Measurements from ENCODE around the gene DLX1. TPM values are rescaled to one million over a fixed set of nuclear protein-coding genes. Genes with fewer than 3 reads are reported as not detected.

DLX1 gene
- total RNA-seq, 1 experiment from 2014 or later = 7.6 TPM

DNA sequence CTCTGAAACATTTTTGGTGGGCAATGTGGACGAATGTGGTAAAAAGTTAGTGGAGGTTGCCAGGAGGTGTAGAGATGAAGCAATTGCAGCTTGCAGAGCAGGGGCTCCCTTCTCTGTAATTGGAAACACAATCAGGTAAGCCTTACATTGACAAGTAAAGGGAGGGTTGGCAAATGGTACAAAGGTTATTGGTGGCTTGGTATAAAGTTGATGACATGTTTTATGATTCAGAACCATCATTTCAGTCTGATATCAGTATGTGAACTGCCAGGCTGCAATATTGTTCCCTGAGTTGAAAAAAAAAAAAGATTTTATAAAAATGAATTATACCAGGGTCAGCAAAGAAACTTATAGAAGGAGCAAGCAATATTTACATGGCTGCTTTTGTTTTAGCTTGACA, 14.4 kb upstream of the DLX1 start:
- H3K36me3 ChIP-seq (ENCODE audit: low read depth, low read length) = no peaks in the 10 kb centered on the region
- H3K9me2 ChIP-seq (replicated peaks; ENCODE audit: low read length) = no peaks in the 10 kb centered on the region
- no peak for DNase-seq
- H3K4me3 ChIP-seq (ENCODE audit: low read length) = no peak overlapping the region
- no peaks in the 10 kb centered on the region for H3F3A ChIP-seq (ENCODE audit: low read length, unreplicated experiment)
- H3K9me3 ChIP-seq (ENCODE audit: low read length) = no peaks in the 10 kb centered on the region
- no peaks in the 10 kb centered on the region for H3K79me2 ChIP-seq (ENCODE audit: low read length)
- no peaks in the 10 kb centered on the region for H3K4me1 ChIP-seq (ENCODE audit: insufficient read depth, low read length)
- H3K9ac ChIP-seq (ENCODE audit: low read length) = no peak overlapping the region
- intact Hi-C loops (cut with micrococcal nuclease) = no loop called here
- CTCF ChIA-PET = no interaction called here
- H3K27me3 ChIP-seq (ENCODE audit: low read length) = no peaks in the 10 kb centered on the region
- H2AFZ ChIP-seq (ENCODE audit: low read length) = no peak overlapping the region
- no TSS peak for BruUV-seq (replicated peaks)
- no peak overlapping the region for H3K4me2 ChIP-seq (ENCODE audit: low read length)
- TF ChIP-seq EZH2phosphoT487 (IDR thresholded peaks at IDR 0.05; ENCODE audit: borderline replicate concordance, low read length) (no peak), EZH2 (IDR thresholded peaks at IDR 0.05; ENCODE audit: low read length, unreplicated experiment) (no peak)
- TF ChIP-seq, protein P1, sequence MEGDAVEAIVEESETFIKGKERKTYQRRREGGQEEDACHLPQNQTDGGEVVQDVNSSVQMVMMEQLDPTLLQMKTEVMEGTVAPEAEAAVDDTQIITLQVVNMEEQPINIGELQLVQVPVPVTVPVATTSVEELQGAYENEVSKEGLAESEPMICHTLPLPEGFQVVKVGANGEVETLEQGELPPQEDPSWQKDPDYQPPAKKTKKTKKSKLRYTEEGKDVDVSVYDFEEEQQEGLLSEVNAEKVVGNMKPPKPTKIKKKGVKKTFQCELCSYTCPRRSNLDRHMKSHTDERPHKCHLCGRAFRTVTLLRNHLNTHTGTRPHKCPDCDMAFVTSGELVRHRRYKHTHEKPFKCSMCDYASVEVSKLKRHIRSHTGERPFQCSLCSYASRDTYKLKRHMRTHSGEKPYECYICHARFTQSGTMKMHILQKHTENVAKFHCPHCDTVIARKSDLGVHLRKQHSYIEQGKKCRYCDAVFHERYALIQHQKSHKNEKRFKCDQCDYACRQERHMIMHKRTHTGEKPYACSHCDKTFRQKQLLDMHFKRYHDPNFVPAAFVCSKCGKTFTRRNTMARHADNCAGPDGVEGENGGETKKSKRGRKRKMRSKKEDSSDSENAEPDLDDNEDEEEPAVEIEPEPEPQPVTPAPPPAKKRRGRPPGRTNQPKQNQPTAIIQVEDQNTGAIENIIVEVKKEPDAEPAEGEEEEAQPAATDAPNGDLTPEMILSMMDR (conservative IDR thresholded peaks at IDR 0.05; ENCODE audit: low read depth, low read length) = no peak
- H4K20me1 ChIP-seq (ENCODE audit: low read length) = no peaks in the 10 kb centered on the region
- no peak overlapping the region for H3K27ac ChIP-seq (ENCODE audit: low read length)
- no peak for ATAC-seq
- POLR2A ChIA-PET (ENCODE audit: unreplicated experiment) = interaction anchor here (0.7 kb wide), 1 partner anchor 33 kb away, joined by 8 read pairs; no protein-coding TSS in a partner anchor

DNA sequence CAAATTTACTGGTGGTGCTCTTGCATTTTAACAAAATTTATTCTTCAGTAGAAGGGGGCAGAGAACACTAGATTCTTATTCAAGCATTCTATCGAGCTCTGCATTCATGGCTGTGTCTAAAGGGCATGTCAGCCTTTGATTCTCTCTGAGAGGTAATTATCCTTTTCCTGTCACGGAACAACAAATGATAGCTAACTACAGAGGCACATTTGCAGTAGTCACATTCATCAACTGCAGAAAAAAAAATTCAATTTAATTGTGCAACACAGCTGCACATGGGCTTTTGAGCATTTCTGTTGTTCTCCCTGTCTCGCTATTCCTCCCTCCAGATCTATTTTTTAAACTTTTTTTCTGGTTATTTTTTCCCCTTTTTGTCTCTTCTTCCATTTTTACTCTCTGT, 13.0 kb upstream of the DLX1 start:
- ChIA-PET CTCF (no interaction called here), POLR2A (ENCODE audit: unreplicated experiment) (no interaction called here)
- no peaks in the 10 kb centered on the region for H4K20me1 ChIP-seq (ENCODE audit: low read length)
- H3K79me2 ChIP-seq (ENCODE audit: low read length) = no peaks in the 10 kb centered on the region
- no peak overlapping the region for H3K27ac ChIP-seq (ENCODE audit: low read length)
- H3F3A ChIP-seq (ENCODE audit: low read length, unreplicated experiment) = no peaks in the 10 kb centered on the region
- TF ChIP-seq EZH2phosphoT487 (IDR thresholded peaks at IDR 0.05; ENCODE audit: borderline replicate concordance, low read length) (no peak), EZH2 (IDR thresholded peaks at IDR 0.05; ENCODE audit: low read length, unreplicated experiment) (no peak)
- TF ChIP-seq, protein P1 (conservative IDR thresholded peaks at IDR 0.05; ENCODE audit: low read depth, low read length) = no peak
- H3K36me3 ChIP-seq (ENCODE audit: low read depth, low read length) = no peaks in the 10 kb centered on the region
- DNase-seq (no peak), ATAC-seq (no peak)
- H2AFZ ChIP-seq (ENCODE audit: low read length) = no peak overlapping the region
- peaks cover 2% of the 10 kb centered on the region; the same call in 1 of the 2 replicates for H3K4me1 ChIP-seq (ENCODE audit: insufficient read depth, low read length)
- H3K9me3 ChIP-seq (ENCODE audit: low read length) = no peaks in the 10 kb centered on the region
- BruUV-seq (replicated peaks) = no TSS peak
- no peaks in the 10 kb centered on the region for H3K27me3 ChIP-seq (ENCODE audit: low read length)
- no peak overlapping the region for H3K9ac ChIP-seq (ENCODE audit: low read length)
- H3K4me3 ChIP-seq (ENCODE audit: low read length) = no peak overlapping the region
- no peaks in the 10 kb centered on the region for H3K9me2 ChIP-seq (replicated peaks; ENCODE audit: low read length)
- no peak overlapping the region for H3K4me2 ChIP-seq (ENCODE audit: low read length)
- intact Hi-C loops (cut with micrococcal nuclease) = no loop called here

DNA sequence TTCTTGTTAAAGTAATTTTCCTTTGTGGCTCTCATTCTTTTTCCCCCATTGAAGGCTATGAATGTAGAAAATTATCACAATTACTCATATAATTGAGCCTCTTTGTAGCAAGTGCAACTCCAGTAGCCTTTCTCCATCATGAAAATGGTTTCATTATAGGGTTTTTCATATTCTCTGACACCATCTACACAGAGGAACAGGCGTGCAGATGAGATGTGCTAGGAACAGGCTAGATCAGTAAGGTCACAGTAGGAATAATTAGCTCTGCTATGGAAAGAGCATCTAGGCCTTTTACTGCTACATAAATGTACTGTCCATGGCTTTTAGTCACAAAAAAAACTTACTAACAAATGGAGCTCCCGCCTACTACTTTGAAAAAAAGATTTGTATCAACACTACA, 12.6 kb upstream of the DLX1 start:
- Histone ChIP-seq H4K20me1 (ENCODE audit: low read length) (no peaks in the 10 kb centered on the region), H3K36me3 (ENCODE audit: low read depth, low read length) (no peaks in the 10 kb centered on the region), H3K9me3 (ENCODE audit: low read length) (no peaks in the 10 kb centered on the region), H3K27me3 (ENCODE audit: low read length) (no peaks in the 10 kb centered on the region), H3K4me2 (ENCODE audit: low read length) (no peak overlapping the region), H3F3A (ENCODE audit: low read length, unreplicated experiment) (no peaks in the 10 kb centered on the region), H3K9me2 (replicated peaks; ENCODE audit: low read length) (no peaks in the 10 kb centered on the region), H3K9ac (ENCODE audit: low read length) (no peak overlapping the region), H3K4me1 (ENCODE audit: insufficient read depth, low read length) (peaks cover 6% of the 10 kb centered on the region; the same call in 1 of the 2 replicates), H3K79me2 (ENCODE audit: low read length) (no peaks in the 10 kb centered on the region), H3K27ac (ENCODE audit: low read length) (no peak overlapping the region), H3K4me3 (ENCODE audit: low read length) (no peak overlapping the region), H2AFZ (ENCODE audit: low read length) (no peak overlapping the region)
- intact Hi-C loops (cut with micrococcal nuclease) = no loop called here
- POLR2A ChIA-PET (ENCODE audit: unreplicated experiment) = no interaction called here
- CTCF ChIA-PET = no interaction called here
- no peak for ATAC-seq
- no TSS peak for BruUV-seq (replicated peaks)
- TF ChIP-seq, protein P1 (conservative IDR thresholded peaks at IDR 0.05; ENCODE audit: low read depth, low read length) = no peak
- TF ChIP-seq EZH2phosphoT487 (IDR thresholded peaks at IDR 0.05; ENCODE audit: borderline replicate concordance, low read length) (no peak), EZH2 (IDR thresholded peaks at IDR 0.05; ENCODE audit: low read length, unreplicated experiment) (no peak)
- no peak for DNase-seq

Measured in PC-3 (cell line).